ENCODE data around the gene SVIL.
"Not testable (repeated sequence)": the region's sequence is repeated elsewhere in the genome, so short reads cannot be mapped to it uniquely, and the experiment has no call there.

The SVIL gene

DNA sequence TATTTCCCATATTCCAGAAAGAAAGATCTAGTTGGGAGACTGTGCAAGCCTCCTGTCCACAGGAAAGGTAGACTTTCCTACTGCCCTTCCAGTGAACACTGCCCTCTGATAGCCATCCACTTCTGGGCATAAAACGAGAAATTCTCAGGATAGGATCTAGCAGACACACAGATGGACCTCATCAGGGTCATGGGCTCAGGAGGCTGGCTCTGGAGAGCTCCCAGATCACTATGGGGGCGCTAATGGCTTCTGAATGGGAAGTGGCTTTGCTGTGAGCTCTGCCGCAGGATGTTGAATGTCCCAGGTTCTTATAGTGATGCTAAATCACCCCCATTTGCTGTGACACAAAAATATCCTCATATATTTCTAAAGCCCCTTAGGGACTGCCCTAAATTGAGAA, 77.1 kb downstream of the SVIL start:
- DNase-seq (no peak), ATAC-seq (replicated peaks) (no peak)
- H3K4me1 Mint-ChIP-seq (ENCODE audit: low read depth in 2 of 2), result peaks cover 0 to 3% of the 10 kb centered on the region in 2 donors
- no peaks in the 10 kb centered on the region for H3K9me3 Mint-ChIP-seq
- H3K36me3 Mint-ChIP-seq (ENCODE audit: insufficient read depth), result peaks cover 31% of the 10 kb centered on the region
- no peak overlapping the region for H3K4me3 Mint-ChIP-seq
- no peak overlapping the region for H3K27ac Mint-ChIP-seq
- H3K27me3 Mint-ChIP-seq, result no peaks in the 10 kb centered on the region

DNA sequence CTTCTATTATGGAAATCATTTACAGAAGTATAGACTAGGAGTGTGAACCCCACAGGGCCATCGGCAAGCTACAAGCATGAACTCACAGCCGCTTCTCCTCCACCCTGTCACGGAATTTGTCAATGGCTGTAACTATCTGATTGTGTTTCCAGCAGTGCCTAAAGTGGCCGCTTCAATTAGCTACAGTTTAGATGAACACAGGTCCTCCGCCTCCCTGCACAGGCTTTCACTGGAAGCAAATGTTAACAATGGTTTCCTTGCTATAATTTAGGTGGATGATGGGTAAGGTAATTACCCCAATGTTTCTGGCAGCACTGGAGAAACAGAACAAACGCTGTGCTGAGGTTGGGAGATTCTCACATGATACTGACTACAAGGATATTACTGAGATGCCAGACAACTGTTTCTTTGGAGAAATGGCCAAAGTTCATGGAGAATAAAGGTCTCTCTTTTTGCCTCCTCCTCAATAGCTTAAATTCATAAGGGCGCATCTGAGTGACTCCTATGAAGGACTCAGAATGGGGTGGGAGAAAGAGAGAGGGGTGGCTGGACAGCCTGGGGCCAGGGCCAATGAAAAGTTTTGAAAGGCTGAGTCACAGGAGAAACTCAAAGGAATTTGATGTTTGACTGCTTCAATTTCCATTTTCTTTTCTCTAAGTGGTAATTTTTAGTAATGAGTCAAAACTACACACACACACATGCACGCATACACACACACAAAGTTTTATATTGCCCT, 78.9 kb downstream of the SVIL start:
- peaks cover 0 to 2% of the 10 kb centered on the region in 2 donors for H3K4me1 Mint-ChIP-seq (ENCODE audit: low read depth in 2 of 2)
- no peak for DNase-seq
- no peaks in the 10 kb centered on the region for H3K27me3 Mint-ChIP-seq
- no peaks in the 10 kb centered on the region for H3K9me3 Mint-ChIP-seq
- H3K4me3 Mint-ChIP-seq, result no peak overlapping the region
- peaks cover 31% of the 10 kb centered on the region for H3K36me3 Mint-ChIP-seq (ENCODE audit: insufficient read depth)
- ATAC-seq (replicated peaks), result no peak
- H3K27ac Mint-ChIP-seq, result no peak overlapping the region

- H3K27me3 Mint-ChIP-seq, result no peaks in the 10 kb centered on the region
- no peak overlapping the region for H3K27ac Mint-ChIP-seq
- peaks cover 0 to 2% of the 10 kb centered on the region in 2 donors for H3K4me1 Mint-ChIP-seq (ENCODE audit: low read depth in 2 of 2)
- no peak overlapping the region for H3K4me3 Mint-ChIP-seq
- H3K36me3 Mint-ChIP-seq (ENCODE audit: insufficient read depth), result peaks cover 38% of the 10 kb centered on the region
- ATAC-seq (replicated peaks) (no peak), DNase-seq (no peak)
- no peaks in the 10 kb centered on the region for H3K9me3 Mint-ChIP-seq
Observed at GRCh38 chr10:29555091-29555745, 79.6 kb downstream of the SVIL start.

DNA sequence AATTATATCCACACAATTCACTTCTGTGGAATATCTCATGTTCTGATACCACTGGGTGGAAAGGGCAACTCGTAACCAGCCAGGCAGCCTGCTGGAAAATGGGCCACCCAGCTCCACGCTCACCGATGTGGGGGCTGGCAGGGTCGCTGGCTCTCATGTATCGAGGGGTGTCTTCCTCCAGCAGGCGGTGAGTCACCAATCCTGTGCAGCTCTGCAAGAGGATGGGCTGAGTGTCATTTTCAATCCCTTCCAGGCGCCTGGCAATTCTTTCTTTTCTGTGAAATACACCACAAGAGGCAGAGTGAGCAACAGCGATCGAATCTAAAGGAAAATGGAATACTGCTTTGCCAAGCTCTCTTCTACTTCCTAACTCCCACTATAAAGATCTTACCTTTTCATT, 80.1 kb downstream of the SVIL start:
- H3K4me1 Mint-ChIP-seq (ENCODE audit: low read depth in 2 of 2), result no peaks in the 10 kb centered on the region
- no peak overlapping the region for H3K4me3 Mint-ChIP-seq
- no peaks in the 10 kb centered on the region for H3K9me3 Mint-ChIP-seq
- DNase-seq (no peak), ATAC-seq (replicated peaks) (no peak)
- no peaks in the 10 kb centered on the region for H3K27me3 Mint-ChIP-seq
- no peak overlapping the region for H3K27ac Mint-ChIP-seq
- H3K36me3 Mint-ChIP-seq (ENCODE audit: insufficient read depth), result peaks cover 42% of the 10 kb centered on the region

DNA sequence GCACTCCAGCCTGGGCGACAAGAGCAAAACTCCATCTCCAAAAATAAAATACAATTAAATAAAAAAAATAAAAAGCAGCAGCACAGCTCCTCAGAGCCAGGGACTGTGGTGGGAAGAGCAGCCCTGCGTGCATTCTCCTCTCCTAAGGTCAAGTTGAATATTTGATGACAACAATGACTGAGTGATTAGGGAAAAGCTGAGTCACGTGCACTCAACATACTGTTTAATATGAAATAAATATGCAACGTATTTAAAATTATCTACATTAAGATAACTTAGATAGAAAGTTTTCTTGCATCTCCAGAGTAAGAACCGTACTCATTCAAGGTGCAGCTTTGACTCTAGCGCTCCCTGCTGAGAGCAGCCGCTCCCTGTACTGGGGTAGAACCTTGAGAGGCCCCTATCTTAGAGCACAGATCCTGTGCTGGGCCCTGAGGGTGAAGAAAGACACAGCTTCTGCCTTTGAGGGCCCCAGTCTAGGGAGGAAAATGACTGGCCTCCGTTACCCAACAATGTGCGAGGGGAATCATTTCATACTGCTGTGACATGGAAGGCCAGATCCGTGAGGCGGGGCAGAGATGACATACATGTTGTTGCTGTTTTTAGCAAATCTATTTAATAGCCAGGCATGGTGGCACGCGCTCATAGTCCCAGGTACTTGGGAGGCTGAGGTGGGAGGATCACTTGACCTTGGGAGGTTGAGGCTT, 81.1 kb downstream of the SVIL start:
- DNase-seq (no peak), ATAC-seq (replicated peaks) (no peak)
- Mint-ChIP-seq H3K27ac (no peak overlapping the region), H3K36me3 (ENCODE audit: insufficient read depth) (peaks cover 42% of the 10 kb centered on the region), H3K27me3 (no peaks in the 10 kb centered on the region), H3K4me3 (no peak overlapping the region), H3K9me3 (no peaks in the 10 kb centered on the region), H3K4me1 (ENCODE audit: low read depth in 2 of 2) (peaks cover 0 to 1% of the 10 kb centered on the region in 2 donors)

DNA sequence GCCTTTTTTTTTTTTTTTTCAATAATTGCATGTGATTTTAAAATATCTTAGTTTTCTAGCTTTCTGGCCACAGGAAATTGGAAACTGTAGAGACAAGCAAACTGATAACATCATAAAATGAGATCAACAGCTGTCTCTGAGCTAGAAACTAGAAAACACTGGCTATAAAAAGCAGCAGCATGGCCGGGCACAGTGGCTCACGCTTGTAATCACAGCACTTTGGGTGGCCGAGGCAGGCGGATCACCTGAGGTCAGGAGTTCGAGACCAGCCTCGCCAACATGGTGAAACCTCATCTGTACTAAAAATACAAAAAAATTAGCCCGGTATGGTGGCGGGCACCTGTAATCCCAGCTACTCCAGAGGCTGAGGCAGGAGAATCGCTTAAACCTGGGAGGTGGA, 81.7 kb downstream of the SVIL start:
- not testable (repeated sequence) for H3K4me1 Mint-ChIP-seq (ENCODE audit: low read depth in 2 of 2); DNase-seq; H3K9me3 Mint-ChIP-seq; H3K27ac Mint-ChIP-seq; ATAC-seq (replicated peaks); H3K4me3 Mint-ChIP-seq; H3K27me3 Mint-ChIP-seq
- peaks cover 47% of the 10 kb centered on the region for H3K36me3 Mint-ChIP-seq (ENCODE audit: insufficient read depth)

DNA sequence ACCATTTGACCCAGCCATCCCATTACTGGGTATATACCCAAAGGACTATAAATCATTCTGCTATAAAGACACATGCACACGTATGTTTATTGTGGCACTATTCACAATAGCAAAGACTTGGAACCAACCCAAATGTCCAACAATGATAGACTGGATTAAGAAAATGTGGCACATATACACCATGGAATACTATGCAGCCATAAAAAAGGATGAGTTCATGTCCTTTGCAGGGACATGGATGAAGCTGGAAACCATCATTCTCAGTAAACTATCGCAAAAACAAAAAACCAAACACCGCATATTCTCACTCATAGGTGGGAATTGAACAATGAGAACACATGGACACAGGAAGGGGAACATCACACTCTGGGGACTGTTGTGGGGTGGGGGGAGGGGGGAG, 85.3 kb downstream of the SVIL start:
- not testable (repeated sequence) for H3K4me1 Mint-ChIP-seq (ENCODE audit: low read depth in 2 of 2); H3K27ac Mint-ChIP-seq; ATAC-seq (replicated peaks); H3K27me3 Mint-ChIP-seq; H3K4me3 Mint-ChIP-seq; DNase-seq; H3K9me3 Mint-ChIP-seq
- peaks cover 45% of the 10 kb centered on the region for H3K36me3 Mint-ChIP-seq (ENCODE audit: insufficient read depth)

GRCh38 chr10:29546773-29547313, 87.9 kb downstream of the SVIL start:
- ATAC-seq (replicated peaks) (no peak), DNase-seq (no peak)
- H3K27ac Mint-ChIP-seq, result no peak overlapping the region
- peaks cover 2 to 8% of the 10 kb centered on the region in 2 donors for H3K4me1 Mint-ChIP-seq (ENCODE audit: low read depth in 2 of 2)
- no peaks in the 10 kb centered on the region for H3K9me3 Mint-ChIP-seq
- H3K27me3 Mint-ChIP-seq, result no peaks in the 10 kb centered on the region
- H3K4me3 Mint-ChIP-seq, result no peak overlapping the region
- peaks cover 32% of the 10 kb centered on the region for H3K36me3 Mint-ChIP-seq (ENCODE audit: insufficient read depth)

DNA sequence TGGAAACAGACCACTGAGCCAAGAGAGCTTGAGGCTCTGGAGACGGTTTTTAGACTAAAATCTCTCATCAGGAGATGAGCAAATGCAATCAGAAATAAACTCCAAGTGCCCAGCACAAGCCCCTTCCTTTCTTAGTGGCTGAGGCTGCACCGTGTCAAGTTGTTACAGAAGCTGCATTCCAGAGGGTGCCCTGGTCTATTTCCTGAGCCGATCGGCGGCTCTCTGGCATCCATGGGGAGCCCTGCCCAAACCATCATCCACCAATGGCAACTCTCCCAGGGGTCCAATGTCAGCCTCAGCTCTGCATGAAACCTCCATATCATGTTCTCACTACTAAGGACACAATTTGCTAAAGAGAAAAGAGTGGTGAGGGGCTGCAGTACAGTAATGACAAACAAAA, 89.6 kb downstream of the SVIL start:
- Mint-ChIP-seq H3K27me3 (no peaks in the 10 kb centered on the region), H3K4me3 (no peak overlapping the region), H3K9me3 (no peaks in the 10 kb centered on the region), H3K4me1 (ENCODE audit: low read depth in 2 of 2) (peaks cover 2 to 8% of the 10 kb centered on the region in 2 donors), H3K27ac (no peak overlapping the region), H3K36me3 (ENCODE audit: insufficient read depth) (peaks cover 15% of the 10 kb centered on the region)
- ATAC-seq (replicated peaks) (no peak), DNase-seq (no peak)

- DNase-seq (no peak), ATAC-seq (replicated peaks) (no peak)
- Mint-ChIP-seq H3K27ac (no peak overlapping the region), H3K27me3 (no peaks in the 10 kb centered on the region), H3K4me3 (no peak overlapping the region), H3K4me1 (ENCODE audit: low read depth in 2 of 2) (peaks cover 2 to 7% of the 10 kb centered on the region in 2 donors), H3K9me3 (no peaks in the 10 kb centered on the region), H3K36me3 (ENCODE audit: insufficient read depth) (peaks cover 13% of the 10 kb centered on the region)
Observed at GRCh38 chr10:29543715-29544114, 91.1 kb downstream of the SVIL start.

DNA sequence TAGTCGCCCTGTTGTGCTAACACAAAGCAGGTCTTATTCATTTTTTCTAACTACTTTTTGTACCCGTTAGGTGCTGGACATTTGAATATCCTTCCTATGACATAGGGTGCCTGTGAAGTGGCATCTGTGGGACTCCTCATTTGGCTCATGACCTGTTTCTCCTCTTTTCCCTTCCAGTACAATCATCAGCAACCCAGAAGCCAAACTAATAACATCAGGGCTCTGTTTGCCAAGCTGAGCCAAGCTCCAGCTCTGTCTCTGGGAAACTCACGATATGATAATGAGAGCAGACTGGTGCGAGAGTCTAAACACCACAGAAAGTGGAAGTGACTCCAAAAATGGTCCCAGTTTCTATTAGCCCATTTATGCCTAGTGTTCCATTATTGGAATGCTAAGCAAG, 92.0 kb downstream of the SVIL start:
- no peaks in the 10 kb centered on the region for H3K27me3 Mint-ChIP-seq
- H3K27ac Mint-ChIP-seq, result no peak overlapping the region
- H3K36me3 Mint-ChIP-seq (ENCODE audit: insufficient read depth), result peaks cover 14% of the 10 kb centered on the region

DNA sequence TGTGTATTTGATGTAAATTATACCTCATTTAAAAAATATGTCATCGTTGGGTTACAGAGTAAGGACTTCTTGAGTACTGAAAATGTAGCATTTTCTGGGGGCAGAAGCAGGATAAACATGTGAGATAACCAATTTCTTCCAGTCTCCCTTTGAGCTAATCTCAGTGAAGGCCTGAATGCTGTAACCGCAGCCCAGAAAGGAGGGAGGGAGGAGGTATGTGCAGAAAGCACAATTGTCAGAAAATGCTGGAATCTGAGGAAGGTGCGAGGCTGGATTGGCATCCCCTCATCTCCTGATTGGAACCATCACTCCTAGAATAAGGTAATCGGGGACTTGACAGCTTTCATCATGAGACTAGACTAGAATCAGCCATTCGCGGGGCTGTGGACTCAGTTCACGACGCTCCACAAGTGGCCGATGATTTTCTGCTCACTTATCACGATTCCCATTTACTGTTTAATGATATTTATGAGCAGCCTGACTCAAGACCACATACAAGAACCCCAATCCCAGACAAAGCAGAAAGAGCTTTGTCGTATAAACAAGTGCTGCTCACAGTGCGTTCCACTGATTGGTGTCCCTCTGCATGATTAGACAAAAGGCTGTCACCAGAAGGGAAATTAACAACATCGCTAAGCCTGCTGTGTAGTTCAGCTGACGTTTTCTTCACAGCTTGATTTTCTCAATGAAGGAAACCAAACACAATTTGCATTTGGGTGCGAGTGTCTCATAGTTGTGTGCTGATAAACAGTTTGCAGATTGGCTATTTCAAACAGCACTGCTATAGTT, 93.2 kb downstream of the SVIL start:
- Mint-ChIP-seq H3K27ac (no peak overlapping the region), H3K4me1 (ENCODE audit: low read depth in 2 of 2) (peaks cover 0 to 4% of the 10 kb centered on the region in 2 donors), H3K4me3 (no peak overlapping the region), H3K27me3 (no peaks in the 10 kb centered on the region), H3K9me3 (no peaks in the 10 kb centered on the region), H3K36me3 (ENCODE audit: insufficient read depth) (peaks cover 14% of the 10 kb centered on the region)
- ATAC-seq (replicated peaks) (no peak), DNase-seq (no peak)

More for the DNA sequence above, 92.0 kb downstream of the SVIL start:
- ATAC-seq (replicated peaks), result no peak
- Mint-ChIP-seq H3K4me1 (ENCODE audit: low read depth in 2 of 2) (peaks cover 0 to 4% of the 10 kb centered on the region in 2 donors), H3K4me3 (no peak overlapping the region), H3K9me3 (no peaks in the 10 kb centered on the region)
- no peak for DNase-seq

DNA sequence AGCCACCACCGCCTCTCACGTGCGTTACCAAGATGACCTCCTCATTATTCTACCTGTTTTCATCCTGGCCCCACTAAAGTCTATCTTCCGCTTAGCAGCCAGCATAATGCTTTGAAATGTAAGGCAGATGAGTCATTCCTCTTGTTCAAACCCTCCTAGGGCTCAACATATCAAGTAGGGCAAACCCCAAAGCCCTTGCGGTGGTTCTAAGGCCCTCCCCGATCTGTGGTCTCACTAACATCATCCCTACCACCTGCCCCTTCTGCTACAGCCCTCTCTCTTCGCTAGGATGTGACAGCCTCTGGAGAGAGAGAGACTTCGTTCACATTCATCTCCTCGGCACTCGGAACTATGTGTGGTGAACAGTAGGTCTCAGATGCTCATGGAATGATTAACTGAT, 94.8 kb downstream of the SVIL start:
- peaks cover 4 to 9% of the 10 kb centered on the region in 2 donors for H3K4me1 Mint-ChIP-seq (ENCODE audit: low read depth in 2 of 2)
- H3K4me3 Mint-ChIP-seq, result no peak overlapping the region
- H3K27ac Mint-ChIP-seq, result no peak overlapping the region
- ATAC-seq (replicated peaks) (no peak), DNase-seq (no peak)
- peaks cover 10% of the 10 kb centered on the region for H3K36me3 Mint-ChIP-seq (ENCODE audit: insufficient read depth)
- no peaks in the 10 kb centered on the region for H3K9me3 Mint-ChIP-seq
- no peaks in the 10 kb centered on the region for H3K27me3 Mint-ChIP-seq

All from effector memory CD8-positive, alpha-beta T cell (primary cell).